Adrenal gland (tissue), 12 donors: ENCODE data around the gene GAGE10. TPM values are rescaled to one million over a fixed set of nuclear protein-coding genes. Genes with fewer than 3 reads are reported as not detected.

Source experiments
- DNase-seq, 7 donors: peaks; one replicate each; pipeline ENCODE4 v3.0.0-alpha.2; 2019 to 2020
- H3K27ac ChIP-seq, 5 donors: fragments of 200-600 bp; sonication (generic) in 4 of 5; 1 replicate in 3 of 5; 2 replicates in 2 of 5; pipeline versions ENCODE4 v1.5.1 to v1.8.0; 2016 to 2020; ENCODE audit warnings: mild to moderate bottlenecking in 1 of 5
- H3K27me3 ChIP-seq: fragments of 200-600 bp; 2 replicates; pipeline ENCODE4 v1.8.0; 2021
- H3K36me3 ChIP-seq, 2 donors: fragments of 200-600 bp; replicated peaks in 1 of 2; 1 replicate in 1 of 2; 2 replicates in 1 of 2; pipeline versions ENCODE4 v1.5.1 to v1.8.0; 2018 to 2022
- H3K4me1 ChIP-seq, 2 donors: fragments of 200-600 bp; replicated peaks in 1 of 2; 1 replicate in 1 of 2; 2 replicates in 1 of 2; pipeline versions ENCODE4 v1.5.1 to v1.8.0; 2018 to 2021
- H3K4me3 ChIP-seq, 4 donors: fragments of 200-600 bp; sonication (generic) in 3 of 4; one replicate each; pipeline ENCODE4 v1.5.1; 2016 to 2018
- H3K9me3 ChIP-seq, 3 donors: fragments of 200-600 bp; sonication (generic) in 1 of 3; replicated peaks in 1 of 3; 1 replicate in 2 of 3; 2 replicates in 1 of 3; pipeline versions ENCODE4 v1.5.1 to v1.8.0; 2016 to 2021
- POLR2A ChIP-seq, 2 donors: fragments of 450-650 bp; IDR thresholded peaks; one replicate each; pipeline ENCODE4 v1.6.1; 2017; ENCODE audit warnings: antibody characterized with exemption in 2 of 2, mild to moderate bottlenecking in 2 of 2, moderate library complexity in 1 of 2
- WGBS, 4 donors: extraction: QIAGEN DNeasy Blood & Tissue Kit in 2 of 4; methylation state at CpG; one replicate each; pipeline versions ENCODE4 v1.1.5 to v1.1.7; 2013 to 2017; 5-methylcytosine and 5-hydroxymethylcytosine counted together
- intact Hi-C, 2 donors: fragments of 100-400 bp; cut with DNase I; formaldehyde crosslinking; loops; one replicate each; pipeline versions ENCODE4 v1.14.1 to v1.15.0; 2022 to 2023
- polyA plus RNA-seq, 3 donors: library from polyadenylated mRNA; stranded (reverse); fragments of 200-250 nt in 2 of 3; fragments of 350-450 nt in 1 of 3; fragmentation: Illumina TruSeq in 1 of 3; extraction: RNeasy Lipid Tissue Mini Kit (QIAGEN cat#74804) in 1 of 3; gene quantifications; one replicate each; pipeline ENCODE4 v1.2.3, GENCODE V29; 2013 to 2014
- total RNA-seq, 9 donors: library from RNA; depleted of rRNA in 4 of 9; stranded (reverse); fragments of >200 nt in 4 of 9; fragments of 120-200 nt in 1 of 9; fragmentation: NEBNext Ultra II Directional in 1 of 9; extraction: Animal tissue kit (Norgen Biotek cat#: 25700) in 1 of 9; gene quantifications; one replicate each; pipeline versions ENCODE4 v1.1.0 to v1.2.4, GENCODE V29; 2013 to 2023
- TF ChIP-seq, protein P1 (sequence below), 6 experiments: fragments of 450-650 bp in 4 of 6; fragments of 200-600 bp in 2 of 6; sonication (generic) in 1 of 6; IDR thresholded peaks; 1 replicate in 5 of 6; 2 replicates in 1 of 6; pipeline versions ENCODE4 v1.5.1 to v1.8.0; 2016 to 2021; ENCODE audit warnings: antibody characterized with exemption in 6 of 6, mild to moderate bottlenecking in 2 of 6, moderate library complexity in 1 of 6
- donor health status: healthy with polysubstance abuse.
- donor health status: Bipolar disorder and iron deficiency.
- donor health status: DM: yes; HTN: yes; CAD: no.
- donor health status: DM: no; HTN: no; CAD: no.
- donor health status: DM: no; HTN: no; CAD: no.
- donor health status: DM: yes; HTN: yes; CAD: no.

The GAGE10 gene
- total and polyA plus RNA-seq, 12 donors, result 0.33 TPM; not detected in 11

DNA sequence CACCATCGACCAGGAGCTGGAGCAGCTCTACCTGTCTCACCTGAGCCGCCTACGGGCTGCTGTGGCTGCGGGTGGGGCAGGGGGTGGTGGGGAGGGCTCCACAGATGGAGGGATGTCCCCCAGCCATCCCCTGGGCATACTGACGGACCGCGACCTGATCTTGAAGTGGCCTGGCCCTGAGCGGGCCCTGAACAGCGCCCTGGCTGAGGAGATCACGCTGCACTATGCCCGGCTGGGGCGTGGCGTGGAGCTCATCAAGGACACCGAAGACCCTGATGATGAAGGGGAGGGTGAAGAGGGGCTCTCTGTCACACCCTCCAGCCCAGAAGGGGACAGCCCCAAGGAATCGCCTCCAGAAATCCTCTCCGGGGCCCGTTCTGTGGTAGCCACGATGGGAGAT is 17.3 kb upstream of the GAGE10 start:
- DNase-seq, result no peak
- H3K4me1 ChIP-seq, result no peaks in the 10 kb centered on the region
- H3K27ac ChIP-seq, result no peak overlapping the region
- no peak overlapping the region for H3K4me3 ChIP-seq
- no peaks in the 10 kb centered on the region for H3K36me3 ChIP-seq
- H3K9me3 ChIP-seq, result no peaks in the 10 kb centered on the region
- TF ChIP-seq, protein P1, sequence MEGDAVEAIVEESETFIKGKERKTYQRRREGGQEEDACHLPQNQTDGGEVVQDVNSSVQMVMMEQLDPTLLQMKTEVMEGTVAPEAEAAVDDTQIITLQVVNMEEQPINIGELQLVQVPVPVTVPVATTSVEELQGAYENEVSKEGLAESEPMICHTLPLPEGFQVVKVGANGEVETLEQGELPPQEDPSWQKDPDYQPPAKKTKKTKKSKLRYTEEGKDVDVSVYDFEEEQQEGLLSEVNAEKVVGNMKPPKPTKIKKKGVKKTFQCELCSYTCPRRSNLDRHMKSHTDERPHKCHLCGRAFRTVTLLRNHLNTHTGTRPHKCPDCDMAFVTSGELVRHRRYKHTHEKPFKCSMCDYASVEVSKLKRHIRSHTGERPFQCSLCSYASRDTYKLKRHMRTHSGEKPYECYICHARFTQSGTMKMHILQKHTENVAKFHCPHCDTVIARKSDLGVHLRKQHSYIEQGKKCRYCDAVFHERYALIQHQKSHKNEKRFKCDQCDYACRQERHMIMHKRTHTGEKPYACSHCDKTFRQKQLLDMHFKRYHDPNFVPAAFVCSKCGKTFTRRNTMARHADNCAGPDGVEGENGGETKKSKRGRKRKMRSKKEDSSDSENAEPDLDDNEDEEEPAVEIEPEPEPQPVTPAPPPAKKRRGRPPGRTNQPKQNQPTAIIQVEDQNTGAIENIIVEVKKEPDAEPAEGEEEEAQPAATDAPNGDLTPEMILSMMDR (IDR thresholded peaks at IDR 0.05), result no peak
- no peak for TF ChIP-seq POLR2A (IDR thresholded peaks at IDR 0.05)
- intact Hi-C loops, result no loop called here
- no peaks in the 10 kb centered on the region for H3K27me3 ChIP-seq
- WGBS, 4 donors, result 89 to 94% methylated on average over 18 of the region's 18 CpGs; no CpG with 5 or more reads in 2 of the 4 donors

DNA sequence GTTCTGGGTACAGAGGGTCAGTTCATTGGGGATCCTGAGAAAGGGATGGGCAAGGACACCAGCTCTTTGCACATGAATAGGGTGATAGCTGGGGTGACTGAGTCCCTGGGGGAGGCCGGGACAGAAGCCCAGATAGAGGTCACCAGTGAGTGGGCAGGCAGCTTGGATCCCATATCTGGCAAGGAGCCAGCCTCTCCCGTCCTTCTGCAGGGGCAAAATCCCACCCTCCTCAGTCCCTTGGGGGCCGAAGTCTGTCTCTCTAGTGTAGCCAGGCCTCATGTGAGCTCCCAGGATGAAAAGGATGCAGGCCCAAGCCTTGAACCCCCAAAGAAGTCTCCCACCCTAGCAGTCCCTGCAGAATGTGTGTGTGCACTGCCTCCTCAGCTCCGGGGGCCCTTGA is 16.9 kb upstream of the GAGE10 start:
- no peak overlapping the region for H3K27ac ChIP-seq
- intact Hi-C loops, result no loop called here
- no peak for TF ChIP-seq POLR2A (IDR thresholded peaks at IDR 0.05)
- TF ChIP-seq, protein P1 (IDR thresholded peaks at IDR 0.05), result no peak
- no peaks in the 10 kb centered on the region for H3K27me3 ChIP-seq
- H3K9me3 ChIP-seq, result no peaks in the 10 kb centered on the region
- no peak overlapping the region for H3K4me3 ChIP-seq
- no peaks in the 10 kb centered on the region for H3K36me3 ChIP-seq
- no peaks in the 10 kb centered on the region for H3K4me1 ChIP-seq
- 51 to 78% (median 75%) methylated on average over 1 to 4 of the region's 4 CpGs; no CpG with 5 or more reads in 1 of the 4 donors for WGBS, 4 donors
- no peak for DNase-seq

- intact Hi-C loops, result no loop called here
These were observed 15.8 kb upstream of the GAGE10 start for GRCh38 chrX:49287665-49288064.

GRCh38 chrX:49290215-49290614 is 13.2 kb upstream of the GAGE10 start:
- DNase-seq, result peak in 1 of 7 donors; percentile 33
- Histone ChIP-seq H3K4me3 (no peak overlapping the region), H3K27ac (no peak overlapping the region), H3K36me3 (no peaks in the 10 kb centered on the region), H3K27me3 (peaks cover 9% of the 10 kb centered on the region), H3K4me1 (no peaks in the 10 kb centered on the region), H3K9me3 (no peaks in the 10 kb centered on the region)
- 59 to 69% (median 62%) methylated on average over 4 to 7 of the region's 7 CpGs for WGBS, 4 donors
- intact Hi-C loops, result no loop called here
- TF ChIP-seq POLR2A (IDR thresholded peaks at IDR 0.05), result no peak
- TF ChIP-seq, protein P1 (IDR thresholded peaks at IDR 0.05), result no peak

More at GRCh38 chrX:49287665-49288064, 15.8 kb upstream of the GAGE10 start:
- Histone ChIP-seq H3K4me1 (no peaks in the 10 kb centered on the region), H3K9me3 (no peaks in the 10 kb centered on the region), H3K4me3 (no peak overlapping the region), H3K27me3 (peaks cover 7% of the 10 kb centered on the region), H3K27ac (no peak overlapping the region), H3K36me3 (no peaks in the 10 kb centered on the region)
- no peak for DNase-seq
- no peak for TF ChIP-seq POLR2A (IDR thresholded peaks at IDR 0.05)
- TF ChIP-seq, protein P1 (IDR thresholded peaks at IDR 0.05), result no peak
- WGBS, 4 donors, result 93 to 100% (median 100%) methylated on average over 1 of the region's 1 CpG
